NCI-H2227 treated with DMSO at 0.1 percent for 48 hours (cell line): Measurements from ENCODE around the gene FCGR3A.

Experiments used
- DNase-seq: peaks from one replicate; lab custom pipeline; 2025; lab: John Stamatoyannopoulos, UW

The FCGR3A gene

GRCh38 chr1:161501234-161501633 is 48.4 kb downstream of the FCGR3A start:
- no peak for DNase-seq

DNA sequence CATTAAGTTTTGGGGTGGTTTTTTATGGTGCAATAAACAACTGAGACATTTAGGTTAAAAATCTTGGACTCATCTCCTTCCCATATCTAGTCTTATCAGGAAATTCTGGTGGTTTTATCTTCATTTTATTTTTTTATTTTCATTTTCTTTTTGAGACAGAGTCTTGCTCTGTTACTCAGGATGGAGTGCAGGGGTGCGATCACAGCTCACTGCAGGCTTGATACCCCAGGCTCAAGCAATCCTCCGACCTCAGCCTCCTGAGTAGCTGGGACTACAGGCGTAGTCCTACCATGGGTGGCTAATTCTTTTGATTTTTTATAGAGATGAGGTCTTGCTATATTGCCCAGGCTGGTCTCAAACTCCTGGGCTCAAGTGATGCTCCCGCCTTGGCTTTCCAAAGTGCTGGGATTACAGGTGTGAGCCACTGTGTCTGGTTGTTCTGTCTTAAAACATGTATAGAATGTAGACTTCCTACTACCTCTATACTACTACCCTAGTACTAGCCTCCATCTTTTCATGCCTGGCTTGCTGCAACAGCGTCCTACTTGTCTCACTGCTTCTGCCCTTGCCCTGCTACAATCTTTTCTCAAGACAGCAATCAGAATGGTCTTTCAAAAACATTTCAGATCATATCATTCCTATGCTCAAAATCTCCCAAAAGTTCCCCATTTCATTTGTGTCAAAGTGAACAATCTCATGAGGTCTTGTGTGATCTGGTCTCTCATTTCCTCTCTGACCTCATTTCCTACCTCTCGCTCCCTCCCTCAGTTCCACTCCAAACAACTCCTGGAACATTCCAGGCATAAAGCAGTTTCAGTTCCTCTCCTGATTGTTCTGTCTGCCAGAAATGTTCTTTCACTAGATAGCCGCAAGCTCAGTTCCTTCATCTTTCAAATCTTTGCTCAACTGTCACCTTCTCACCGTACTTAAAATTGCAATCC is 50.2 kb downstream of the FCGR3A start:
- no peak for DNase-seq

DNA sequence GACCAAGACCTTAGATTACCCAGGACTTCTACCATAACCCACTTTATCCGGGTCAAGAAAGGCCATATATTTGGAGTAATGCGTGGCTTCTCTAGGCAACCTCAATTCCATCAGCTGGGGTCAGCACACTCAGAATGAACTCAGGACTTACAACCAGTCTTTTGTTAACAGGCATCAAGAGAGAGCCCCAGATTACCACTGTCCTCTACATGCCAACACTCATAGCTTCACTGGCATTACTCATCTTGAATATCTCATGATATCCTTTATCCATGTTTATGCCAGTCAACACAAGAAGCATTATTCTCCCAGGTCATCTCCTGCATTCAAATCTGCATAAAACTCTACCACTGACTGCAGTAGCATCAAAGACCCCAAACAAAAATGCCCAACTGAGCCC is 51.0 kb downstream of the FCGR3A start:
- DNase-seq: no peak

GRCh38 chr1:161497961-161498360 is 51.7 kb downstream of the FCGR3A start:
- DNase-seq: no peak

DNA sequence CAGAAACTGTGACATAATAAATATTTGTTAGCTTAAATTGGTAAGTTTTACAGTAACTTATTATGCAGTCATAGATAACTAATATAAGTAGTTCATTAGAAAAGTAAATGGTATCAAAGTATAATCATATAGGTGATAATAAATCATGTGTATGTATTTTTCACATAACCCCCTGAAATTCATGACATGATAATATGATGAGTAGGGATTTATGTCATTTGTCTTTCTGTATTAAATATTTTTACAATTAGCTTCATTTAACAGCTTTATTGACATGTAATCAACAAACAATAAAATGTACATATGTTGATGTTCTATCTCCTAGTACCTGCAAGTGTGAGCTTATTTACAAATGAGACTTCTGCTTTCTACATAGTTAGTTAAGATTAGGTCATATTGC is 54.1 kb downstream of the FCGR3A start:
- DNase-seq: no peak

DNA sequence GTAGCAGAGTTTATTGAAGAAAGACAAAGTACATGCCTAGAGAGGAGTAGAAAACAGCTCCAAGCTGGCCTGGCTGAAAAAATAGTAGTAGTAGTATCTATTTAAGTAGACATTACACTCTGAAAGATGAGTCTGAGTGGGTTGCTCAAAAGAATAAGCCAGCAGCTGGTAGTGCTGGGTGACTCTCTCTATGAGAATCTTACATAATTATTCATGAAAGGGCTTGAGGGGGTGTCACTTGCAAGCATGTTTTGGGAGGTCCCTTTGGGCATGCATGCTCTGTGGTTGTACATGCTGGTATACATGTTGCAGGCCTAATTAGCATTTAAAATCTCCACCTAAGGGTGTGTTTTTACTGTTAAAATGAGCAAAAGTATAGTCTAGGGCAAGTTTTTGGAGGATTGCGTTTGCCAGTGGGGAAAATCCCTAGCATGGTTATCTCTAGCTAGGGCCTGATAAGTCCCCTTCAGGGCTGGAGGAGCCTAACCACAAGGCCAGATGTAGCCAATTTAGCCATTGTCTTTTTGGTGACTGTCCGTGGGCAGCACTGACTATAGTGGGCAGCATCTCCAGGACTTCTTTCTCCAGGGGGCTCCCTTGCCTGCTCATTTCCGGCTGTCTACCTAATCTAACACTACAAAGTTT is 55.4 kb downstream of the FCGR3A start:
- DNase-seq: no peak

- DNase-seq: no peak
Measured at GRCh38 chr1:161492827-161493226, 56.8 kb downstream of the FCGR3A start.
